ENCODE measurements around the gene CDH7.

CDH7 gene

DNA sequence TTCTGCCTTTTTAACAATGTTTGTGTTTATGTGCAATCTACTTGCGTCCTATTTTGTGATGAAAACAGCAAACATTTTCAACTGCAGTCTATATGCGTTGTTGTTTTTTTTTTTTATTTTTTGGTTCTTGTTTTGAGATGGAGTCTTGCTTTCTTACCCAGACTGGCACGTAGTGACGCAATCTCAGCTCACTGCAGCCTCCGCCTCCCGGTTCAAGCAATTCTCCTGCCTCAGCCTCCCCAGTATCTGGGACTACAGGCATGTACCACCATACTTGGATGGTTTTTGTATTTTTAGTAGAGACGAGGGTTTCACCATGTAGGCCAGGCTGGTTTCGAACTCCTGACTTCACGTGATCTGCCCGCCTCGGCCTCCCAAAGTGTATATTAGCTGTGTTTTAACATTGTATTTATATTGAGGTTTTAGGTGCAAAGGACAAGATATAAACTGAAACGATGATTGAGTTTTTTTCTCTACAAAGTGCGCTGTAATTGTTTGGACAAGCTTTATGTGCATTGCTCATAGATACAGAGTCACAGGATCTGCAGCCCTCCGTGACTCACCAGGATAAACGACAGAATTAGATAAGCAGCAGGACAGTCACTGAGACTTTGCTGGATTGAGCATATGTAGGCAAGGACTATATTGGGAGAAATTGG lies 17.4 kb downstream of the CDH7 start:
- Histone ChIP-seq H3K27me3 (no peaks in the 10 kb centered on the region), H3K9me3 (no peaks in the 10 kb centered on the region), H3K4me3 (ENCODE audit: low read depth in 1 of 2, low read length in 1 of 2) (no peak overlapping the region), H3K4me1 (ENCODE audit: control insufficient read depth in 1 of 2, insufficient read depth in 1 of 2, low read depth in 1 of 2, low read length in 1 of 2) (no peaks in the 10 kb centered on the region), H3K27ac (no peak overlapping the region), H3K36me3 (no peaks in the 10 kb centered on the region)
- TF ChIP-seq, protein P1, sequence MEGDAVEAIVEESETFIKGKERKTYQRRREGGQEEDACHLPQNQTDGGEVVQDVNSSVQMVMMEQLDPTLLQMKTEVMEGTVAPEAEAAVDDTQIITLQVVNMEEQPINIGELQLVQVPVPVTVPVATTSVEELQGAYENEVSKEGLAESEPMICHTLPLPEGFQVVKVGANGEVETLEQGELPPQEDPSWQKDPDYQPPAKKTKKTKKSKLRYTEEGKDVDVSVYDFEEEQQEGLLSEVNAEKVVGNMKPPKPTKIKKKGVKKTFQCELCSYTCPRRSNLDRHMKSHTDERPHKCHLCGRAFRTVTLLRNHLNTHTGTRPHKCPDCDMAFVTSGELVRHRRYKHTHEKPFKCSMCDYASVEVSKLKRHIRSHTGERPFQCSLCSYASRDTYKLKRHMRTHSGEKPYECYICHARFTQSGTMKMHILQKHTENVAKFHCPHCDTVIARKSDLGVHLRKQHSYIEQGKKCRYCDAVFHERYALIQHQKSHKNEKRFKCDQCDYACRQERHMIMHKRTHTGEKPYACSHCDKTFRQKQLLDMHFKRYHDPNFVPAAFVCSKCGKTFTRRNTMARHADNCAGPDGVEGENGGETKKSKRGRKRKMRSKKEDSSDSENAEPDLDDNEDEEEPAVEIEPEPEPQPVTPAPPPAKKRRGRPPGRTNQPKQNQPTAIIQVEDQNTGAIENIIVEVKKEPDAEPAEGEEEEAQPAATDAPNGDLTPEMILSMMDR (IDR thresholded peaks at IDR 0.05) = no peak

GRCh38 chr18:65769652-65770051 lies 18.8 kb downstream of the CDH7 start:
- TF ChIP-seq, protein P1 (IDR thresholded peaks at IDR 0.05) = no peak
- no peak overlapping the region for H3K4me3 ChIP-seq (ENCODE audit: low read depth in 1 of 2, low read length in 1 of 2)
- no peaks in the 10 kb centered on the region for H3K4me1 ChIP-seq (ENCODE audit: control insufficient read depth in 1 of 2, insufficient read depth in 1 of 2, low read depth in 1 of 2, low read length in 1 of 2)
- H3K27me3 ChIP-seq = no peaks in the 10 kb centered on the region
- no peaks in the 10 kb centered on the region for H3K9me3 ChIP-seq
- no peak overlapping the region for H3K27ac ChIP-seq
- H3K36me3 ChIP-seq = no peaks in the 10 kb centered on the region

DNA sequence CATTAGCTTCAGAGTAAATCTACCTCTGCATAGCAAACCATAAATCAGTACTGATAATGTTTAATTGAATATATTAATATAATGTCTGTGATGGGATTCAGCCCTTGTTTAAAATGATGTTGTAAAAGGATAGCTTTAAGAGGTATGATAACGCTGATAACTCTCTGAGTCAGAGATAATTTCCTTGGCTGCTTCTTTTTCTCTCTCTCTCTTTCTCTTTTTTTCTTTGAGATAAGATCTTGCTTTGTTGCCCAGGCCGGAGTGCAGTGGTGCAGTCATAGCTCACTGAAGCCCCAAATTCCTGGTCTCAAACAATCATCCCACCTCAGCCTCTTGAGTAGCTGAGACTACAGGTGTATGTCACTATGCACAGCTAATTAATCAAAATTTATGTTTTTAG lies 35.7 kb downstream of the CDH7 start:
- H3K9me3 ChIP-seq = no peaks in the 10 kb centered on the region
- H3K36me3 ChIP-seq = no peaks in the 10 kb centered on the region
- TF ChIP-seq, protein P1 (IDR thresholded peaks at IDR 0.05) = no peak

DNA sequence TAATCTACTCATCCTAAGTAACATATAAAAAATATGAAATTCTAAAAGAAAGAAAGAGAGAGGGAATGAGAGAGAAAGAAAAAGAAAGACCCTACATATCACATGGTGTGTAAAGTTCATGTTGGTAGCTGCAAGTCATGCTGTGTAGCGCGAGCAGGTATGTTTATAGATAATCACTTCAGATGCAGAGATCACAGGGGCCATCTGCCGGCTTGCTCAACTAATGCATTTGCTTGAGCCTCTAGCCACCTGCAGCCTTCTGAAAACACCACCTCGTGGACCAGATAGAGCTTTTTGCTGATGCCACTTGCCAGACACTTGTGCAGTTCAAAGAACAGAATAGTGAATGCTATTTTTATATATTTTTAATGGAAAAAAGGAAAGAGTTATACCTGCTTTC lies 37.6 kb downstream of the CDH7 start:
- Histone ChIP-seq H3K4me1 (ENCODE audit: control insufficient read depth in 1 of 2, insufficient read depth in 1 of 2, low read depth in 1 of 2, low read length in 1 of 2) (no peaks in the 10 kb centered on the region), H3K9me3 (no peaks in the 10 kb centered on the region), H3K4me3 (ENCODE audit: low read depth in 1 of 2, low read length in 1 of 2) (no peak overlapping the region), H3K27ac (no peak overlapping the region), H3K36me3 (no peaks in the 10 kb centered on the region), H3K27me3 (no peaks in the 10 kb centered on the region)
- TF ChIP-seq, protein P1 (IDR thresholded peaks at IDR 0.05) = no peak

More for the DNA sequence above, 35.7 kb downstream of the CDH7 start:
- Histone ChIP-seq H3K27ac (no peak overlapping the region), H3K4me1 (ENCODE audit: control insufficient read depth in 1 of 2, insufficient read depth in 1 of 2, low read depth in 1 of 2, low read length in 1 of 2) (no peaks in the 10 kb centered on the region), H3K4me3 (ENCODE audit: low read depth in 1 of 2, low read length in 1 of 2) (no peak overlapping the region), H3K27me3 (no peaks in the 10 kb centered on the region)

- no peaks in the 10 kb centered on the region for H3K4me1 ChIP-seq (ENCODE audit: control insufficient read depth in 1 of 2, insufficient read depth in 1 of 2, low read depth in 1 of 2, low read length in 1 of 2)
Measured at GRCh38 chr18:65790604-65791003, 39.8 kb downstream of the CDH7 start.

More at GRCh38 chr18:65790604-65791003, 39.8 kb downstream of the CDH7 start:
- Histone ChIP-seq H3K9me3 (no peaks in the 10 kb centered on the region), H3K36me3 (no peaks in the 10 kb centered on the region), H3K4me3 (ENCODE audit: low read depth in 1 of 2, low read length in 1 of 2) (no peak overlapping the region), H3K27ac (no peak overlapping the region), H3K27me3 (no peaks in the 10 kb centered on the region)
- TF ChIP-seq, protein P1 (IDR thresholded peaks at IDR 0.05) = no peak

All from neutrophil (primary cell).